Right forelimb (tissue), 1 donor: ENCODE measurements around the gene MYBL2.
"Not testable (repeated sequence)": the region's sequence is repeated elsewhere in the genome, so short reads cannot be mapped to it uniquely, and the experiment has no call there.

Experiments
- DNase-seq: peaks from one replicate; pipeline ENCODE4 v3.0.0-alpha.2; 2018

MYBL2 gene

GRCh38 chr20:43666376-43667328 lies at the start of gene MYBL2:
Gene MYBL2, plus strand, starts transcription at chr20:43667114. Its CDS starts 170 bp downstream, at chr20:43667284.
- DNase-seq: peak; percentile 80

GRCh38 chr20:43631598-43631997 lies 35.3 kb upstream of the MYBL2 start:
- DNase-seq: no peak

GRCh38 chr20:43636429-43636828 lies 30.5 kb upstream of the MYBL2 start:
- no peak for DNase-seq

GRCh38 chr20:43642548-43642947 lies 24.4 kb upstream of the MYBL2 start:
- DNase-seq: no peak

- no peak for DNase-seq
Observed at GRCh38 chr20:43650997-43651525, 15.9 kb upstream of the MYBL2 start.

- DNase-seq: not testable (repeated sequence)
Observed at GRCh38 chr20:43651650-43652184, 15.2 kb upstream of the MYBL2 start.

GRCh38 chr20:43653966-43654365 lies 12.9 kb upstream of the MYBL2 start:
- no peak for DNase-seq

- not testable (repeated sequence) for DNase-seq
Observed at GRCh38 chr20:43655176-43655575, 11.7 kb upstream of the MYBL2 start.

- no peak for DNase-seq
Observed at GRCh38 chr20:43655937-43656336, 11.0 kb upstream of the MYBL2 start.

- DNase-seq: no peak
Observed at GRCh38 chr20:43658069-43658722, 8.7 kb upstream of the MYBL2 start.

GRCh38 chr20:43658723-43659419 lies 8.0 kb upstream of the MYBL2 start:
- DNase-seq: no peak

- DNase-seq: no peak
Observed at GRCh38 chr20:43662943-43663655, 3.8 kb upstream of the MYBL2 start.

GRCh38 chr20:43665466-43666176 lies 1.3 kb upstream of the MYBL2 start:
- DNase-seq: no peak

GRCh38 chr20:43667341-43668132 lies 623 bp downstream of the MYBL2 start:
- DNase-seq: peak; percentile 50

GRCh38 chr20:43669332-43669731 lies 2.4 kb downstream of the MYBL2 start:
- DNase-seq: no peak

GRCh38 chr20:43670423-43670822 lies 3.5 kb downstream of the MYBL2 start:
- no peak for DNase-seq

- no peak for DNase-seq
Observed at GRCh38 chr20:43676368-43676767, 9.5 kb downstream of the MYBL2 start.

GRCh38 chr20:43680981-43681380 lies 14.1 kb downstream of the MYBL2 start:
- DNase-seq: no peak

GRCh38 chr20:43681468-43681942 lies 14.6 kb downstream of the MYBL2 start:
- DNase-seq: no peak

- no peak for DNase-seq
Observed at GRCh38 chr20:43681991-43682410, 15.1 kb downstream of the MYBL2 start.
